GM21825 (cell line): ENCODE results near the gene PDE4D.

Experiments
- ATAC-seq: cut with Tn5 transposase; IDR thresholded peaks from one replicate; pipeline ENCODE4 v1.9.1; 2021; ENCODE audit warnings: mild to moderate bottlenecking, moderate library complexity; ENCODE audit not compliant: unreplicated experiment

PDE4D gene

DNA sequence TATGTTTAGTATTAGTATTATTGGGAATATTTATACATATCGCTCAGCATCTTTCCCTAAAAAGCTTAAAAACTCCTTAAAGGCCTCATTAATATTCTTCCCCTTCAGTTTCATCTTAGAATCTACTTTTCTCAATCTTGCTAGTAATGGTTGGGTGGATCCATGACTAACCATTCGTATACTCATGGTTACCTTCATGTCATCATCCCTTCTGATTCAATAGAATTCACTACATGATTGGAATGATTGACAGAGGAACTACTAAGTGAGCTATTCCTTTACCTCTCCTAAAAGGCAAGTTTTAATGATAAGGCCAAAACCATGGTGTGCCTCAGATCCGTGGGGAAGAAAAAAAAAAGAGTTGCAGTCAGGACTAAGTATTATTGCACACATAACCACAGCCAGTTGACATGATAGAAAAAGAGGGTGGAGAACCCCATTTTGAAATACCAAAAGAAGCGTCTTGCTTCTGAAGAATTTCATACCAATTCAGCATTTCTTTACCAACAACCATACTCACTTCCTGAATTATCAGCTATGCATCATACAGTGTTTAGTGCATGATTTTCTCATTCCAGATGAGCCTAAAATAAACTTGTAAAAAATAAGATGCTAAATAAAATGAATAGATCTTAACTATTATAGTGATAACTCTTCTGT lies 624.6 kb downstream of the PDE4D start:
- no peak for ATAC-seq

GRCh38 chr5:59267033-59267432 lies 626.5 kb downstream of the PDE4D start:
- no peak for ATAC-seq

- ATAC-seq, result no peak
These were observed 627.1 kb downstream of the PDE4D start for GRCh38 chr5:59266410-59266809.

DNA sequence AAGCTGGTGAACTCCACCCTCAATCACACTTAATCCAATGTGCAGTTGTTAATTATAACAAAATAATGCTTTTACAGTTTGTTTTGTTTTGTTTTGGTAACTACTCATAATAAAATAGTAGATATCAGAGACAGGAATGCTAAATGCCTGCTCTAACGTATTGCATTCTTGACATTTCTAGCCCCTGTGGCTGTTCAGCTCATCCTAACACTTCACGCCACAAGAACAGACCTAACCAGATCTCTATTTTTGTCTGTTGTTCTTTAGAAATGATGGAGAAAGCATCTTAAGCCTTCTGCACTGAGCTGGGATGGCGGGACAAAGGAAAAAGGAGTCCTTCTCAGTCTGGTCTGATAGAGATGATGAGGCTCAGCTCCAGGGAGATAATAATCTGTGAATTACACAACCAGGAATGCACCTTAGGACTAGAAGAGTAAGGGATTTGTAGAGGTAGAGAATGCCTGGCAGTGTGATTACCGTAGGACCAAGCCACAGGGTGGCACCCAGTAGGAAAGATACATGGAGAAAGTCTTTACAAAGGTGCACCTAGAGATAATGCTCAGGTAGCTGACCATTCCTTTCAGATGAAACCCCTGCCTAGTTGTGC lies 628.8 kb downstream of the PDE4D start:
- no peak for ATAC-seq

DNA sequence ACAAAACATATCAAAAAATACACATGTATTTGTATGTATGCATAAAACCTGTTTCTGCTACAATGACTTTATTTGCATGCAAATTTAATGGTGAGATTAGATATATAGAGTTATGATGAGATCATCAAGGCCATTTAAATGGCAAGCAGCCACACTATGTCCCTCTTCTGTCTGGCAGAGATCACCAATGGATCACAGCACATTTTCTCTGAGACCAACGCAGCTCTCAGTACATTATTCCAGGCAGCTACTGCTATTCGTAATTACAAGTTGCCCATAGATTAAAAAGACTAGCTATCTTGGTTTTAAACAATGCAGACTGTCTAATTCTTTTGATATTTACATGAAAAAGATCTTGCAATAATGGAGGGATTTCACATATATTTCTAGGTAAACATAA lies 629.5 kb downstream of the PDE4D start:
- ATAC-seq, result no peak

GRCh38 chr5:59261969-59262368 lies 631.6 kb downstream of the PDE4D start:
- ATAC-seq, result no peak

DNA sequence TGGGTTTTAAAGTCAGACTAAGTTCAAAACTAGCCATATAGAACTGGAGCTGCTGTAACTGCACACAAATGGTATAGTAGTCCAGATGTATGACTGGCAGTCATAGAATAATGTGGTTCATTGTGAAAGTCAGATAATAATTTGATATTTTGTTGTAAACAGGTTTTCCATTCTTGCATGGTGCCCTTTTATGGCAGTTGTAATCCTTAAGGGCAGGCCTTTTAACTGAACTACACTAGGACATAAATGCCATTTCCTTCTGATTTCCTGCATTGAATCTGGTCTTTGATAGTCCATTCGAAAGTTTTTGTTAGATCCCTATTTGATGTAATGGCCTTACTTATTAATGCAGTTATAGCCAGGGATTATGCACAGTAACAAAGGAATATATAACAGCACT lies 632.6 kb downstream of the PDE4D start:
- no peak for ATAC-seq

DNA sequence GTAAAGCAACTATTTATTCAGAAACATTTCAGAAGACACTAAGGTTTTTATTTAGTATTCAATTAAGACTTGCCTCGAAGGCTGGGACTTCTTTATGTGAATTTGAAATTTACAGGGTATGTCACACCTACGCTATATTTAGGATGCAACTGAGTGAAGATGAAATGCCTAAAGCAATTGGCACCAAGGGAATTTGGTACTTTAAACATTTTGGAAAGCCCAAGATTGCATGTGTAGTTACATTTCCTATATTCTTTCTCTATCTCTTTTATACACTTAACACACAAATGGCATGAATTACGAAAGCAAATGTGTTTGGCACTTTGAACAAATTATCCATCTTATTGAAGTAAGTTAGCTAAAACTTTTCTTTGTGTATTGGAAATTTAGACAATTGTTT lies 633.3 kb downstream of the PDE4D start:
- ATAC-seq, result no peak

GRCh38 chr5:59259237-59259636 lies 634.3 kb downstream of the PDE4D start:
- no peak for ATAC-seq

- ATAC-seq, result no peak
These were observed 635.8 kb downstream of the PDE4D start for GRCh38 chr5:59257488-59258400.

- no peak for ATAC-seq
These were observed 637.2 kb downstream of the PDE4D start for GRCh38 chr5:59256331-59256730.

DNA sequence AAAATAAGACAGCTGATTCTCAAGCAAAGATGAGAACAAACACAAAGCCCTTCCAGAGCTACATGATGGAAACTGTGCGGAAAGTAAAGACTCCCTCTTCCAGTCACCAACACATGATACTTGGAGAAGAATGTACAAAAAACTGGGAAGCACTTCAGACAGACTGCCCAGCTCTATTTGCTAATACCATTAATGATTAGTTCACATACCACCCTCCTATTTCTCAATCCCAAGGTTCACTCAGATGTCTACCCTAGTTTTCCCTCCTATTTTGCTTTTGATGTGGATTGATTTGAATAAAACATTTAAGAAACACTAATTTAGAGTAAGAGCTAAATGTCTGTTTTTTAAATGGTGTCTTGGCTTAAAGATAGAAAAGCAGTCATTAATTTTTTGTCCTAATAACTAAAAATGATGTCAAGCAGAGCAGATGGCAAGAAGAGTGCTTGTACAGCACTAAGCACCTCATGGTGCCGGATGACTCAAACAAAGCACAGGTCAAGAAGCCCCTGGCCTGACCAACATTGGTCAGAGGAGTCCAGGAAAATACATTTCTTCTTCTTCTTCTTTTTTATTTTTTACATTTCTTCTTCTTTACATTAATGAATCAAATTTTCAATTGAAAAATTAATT lies 639.4 kb downstream of the PDE4D start:
- ATAC-seq, result no peak

GRCh38 chr5:59253625-59254024 lies 639.9 kb downstream of the PDE4D start:
- no peak for ATAC-seq

DNA sequence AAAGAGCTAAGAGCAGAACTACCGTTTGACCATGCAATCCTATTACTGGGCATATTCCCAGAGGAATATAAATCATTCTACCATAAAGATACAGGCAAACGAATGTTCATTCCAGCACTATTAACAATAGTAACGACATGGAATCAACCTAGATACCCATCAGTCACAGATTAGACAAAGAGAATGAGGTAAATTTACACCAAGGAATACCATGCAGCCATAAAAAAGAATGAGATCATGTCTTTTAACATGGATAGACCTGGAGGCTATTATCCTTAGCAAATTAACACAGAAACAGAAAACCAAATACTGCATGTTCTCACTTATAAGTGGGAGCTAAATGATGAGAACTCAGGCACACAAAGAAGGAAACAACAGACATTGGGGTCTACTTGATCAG lies 641.9 kb downstream of the PDE4D start:
- no peak for ATAC-seq

- ATAC-seq, result no peak
These were observed 643.8 kb downstream of the PDE4D start for GRCh38 chr5:59249726-59250125.

DNA sequence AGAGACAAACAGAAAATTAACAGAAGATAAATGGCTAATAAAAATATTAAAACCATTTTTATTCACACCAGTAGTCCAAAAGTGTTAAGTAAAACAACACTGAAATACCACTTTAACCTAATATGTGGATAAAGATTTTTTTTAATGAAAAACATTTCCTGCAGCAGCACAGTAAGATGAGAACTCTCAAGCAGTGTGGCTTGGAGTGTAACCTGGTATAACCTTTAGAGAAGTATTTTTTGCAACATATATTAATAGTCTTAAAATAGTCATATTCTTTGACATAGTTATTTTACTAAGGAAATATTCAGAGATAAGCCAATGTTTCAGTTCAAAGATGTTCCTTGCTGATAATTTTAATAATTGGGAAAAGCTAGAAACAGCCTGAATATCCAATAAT lies 644.4 kb downstream of the PDE4D start:
- ATAC-seq, result no peak

- ATAC-seq, result no peak
These were observed 646.6 kb downstream of the PDE4D start for GRCh38 chr5:59246882-59247281.

DNA sequence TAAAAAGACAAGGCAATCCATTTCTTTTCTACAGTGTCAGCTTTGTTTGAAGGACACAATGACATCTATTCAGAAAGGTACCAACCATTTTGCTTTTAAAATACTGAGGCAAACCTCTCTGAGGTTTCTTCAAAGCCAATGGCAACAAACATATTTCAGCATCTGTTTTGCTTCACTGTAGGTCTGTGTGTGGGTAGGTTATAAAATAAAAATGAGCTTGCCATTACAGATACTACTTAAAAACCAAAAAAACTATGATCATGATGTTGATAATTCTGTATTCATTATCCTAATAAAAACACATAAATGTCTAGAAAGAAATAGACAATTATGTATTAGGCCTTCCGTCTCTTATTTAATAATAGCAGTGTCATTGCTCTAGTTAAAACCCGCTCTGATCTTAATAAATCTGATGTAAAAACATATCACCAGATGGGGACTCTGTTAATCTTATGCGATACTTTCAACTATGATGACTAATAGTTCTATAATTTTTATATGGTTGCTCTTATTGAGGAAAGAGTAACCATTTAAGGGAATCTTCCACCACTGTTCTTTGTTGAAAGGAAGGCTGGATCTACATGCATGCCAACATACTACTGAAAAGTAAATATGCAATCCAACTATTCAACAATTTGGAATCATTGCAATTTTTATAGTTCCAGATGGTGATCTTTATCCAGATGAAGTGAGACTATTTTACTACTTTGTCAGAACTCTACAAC lies 647.2 kb downstream of the PDE4D start:
- no peak for ATAC-seq

GRCh38 chr5:59245198-59245597 lies 648.3 kb downstream of the PDE4D start:
- no peak for ATAC-seq

DNA sequence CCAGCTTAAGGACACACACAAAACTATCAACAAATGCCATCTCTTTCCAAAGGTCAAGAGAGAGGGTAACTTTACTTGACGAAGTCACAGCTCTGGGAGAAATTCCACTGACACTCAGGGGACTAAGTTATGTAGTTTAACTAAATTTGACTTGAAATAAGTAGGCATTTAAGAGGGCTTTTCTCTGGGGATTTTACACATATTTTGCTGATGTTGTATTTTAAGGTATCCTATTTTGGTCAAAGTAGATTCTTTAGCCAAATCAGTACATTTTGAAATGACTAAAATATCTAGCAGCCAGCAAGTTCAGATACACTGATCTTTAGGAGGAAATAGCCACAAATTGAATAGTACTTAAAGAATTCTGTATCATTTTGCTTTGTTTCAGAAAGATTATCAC lies 652.0 kb downstream of the PDE4D start:
- ATAC-seq, result no peak

DNA sequence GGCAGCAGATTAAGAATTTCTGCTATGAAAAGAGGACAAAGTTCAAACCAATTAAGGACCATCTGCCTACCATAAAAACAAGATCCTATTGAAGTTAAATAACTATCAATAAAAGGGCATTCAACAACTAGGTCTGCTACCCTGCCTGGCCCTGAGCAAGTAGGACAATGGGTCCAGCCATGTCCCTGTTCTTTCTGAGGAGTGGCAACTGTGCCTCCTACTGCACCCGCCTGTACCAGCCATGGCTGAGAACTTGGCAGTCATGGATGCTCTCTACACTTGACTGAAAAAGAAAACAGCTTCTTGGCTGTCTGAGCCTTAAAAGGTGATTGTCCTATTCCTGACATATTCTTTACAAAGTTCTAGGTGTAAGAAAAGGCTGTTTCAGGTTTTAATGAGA lies 652.4 kb downstream of the PDE4D start:
- no peak for ATAC-seq
